Mesenchymal stem cell (in vitro differentiated cells and primary cell): ENCODE measurements around the gene HNF4A.

Source experiments
- DNase-seq: peaks from one replicate; pipeline ENCODE4 v3.0.0-alpha.2; 2013
- H2AFZ ChIP-seq: one replicate; pipeline ENCODE4 v1.6.1; 2013; ENCODE audit warnings: low read depth, mild to moderate bottlenecking, control low read depth, inconsistent platforms, low read length, moderate library complexity
- H2AK5ac ChIP-seq: 2 replicates; pipeline ENCODE4 v1.6.1; 2013; ENCODE audit warnings: low read length, moderate library complexity, mild to moderate bottlenecking, inconsistent platforms; ENCODE audit not compliant: severe bottlenecking
- H2BK120ac ChIP-seq: one replicate; pipeline ENCODE4 v1.6.1; 2013; ENCODE audit warnings: low read depth, mild to moderate bottlenecking, inconsistent platforms, low read length, moderate library complexity
- H2BK12ac ChIP-seq, 2 experiments: one replicate each; pipeline ENCODE4 v1.6.1; 2013; ENCODE audit warnings: inconsistent platforms in 2 of 2, low read length in 2 of 2, mild to moderate bottlenecking in 2 of 2, moderate library complexity in 2 of 2, control low read depth in 1 of 2
- H2BK15ac ChIP-seq: one replicate; pipeline ENCODE4 v1.6.1; 2013; ENCODE audit warnings: mild to moderate bottlenecking, low read depth, inconsistent platforms; ENCODE audit not compliant: poor library complexity, severe bottlenecking
- H2BK5ac ChIP-seq: 2 replicates; pipeline ENCODE4 v1.6.1; 2013; ENCODE audit warnings: low read depth, mild to moderate bottlenecking, low read length, control low read depth, inconsistent platforms; ENCODE audit not compliant: poor library complexity, severe bottlenecking
- H3K14ac ChIP-seq, 2 experiments: one replicate each; pipeline ENCODE4 v1.6.1; 2013; ENCODE audit warnings: inconsistent platforms in 2 of 2, low read length in 2 of 2, control low read depth in 1 of 2, mild to moderate bottlenecking in 1 of 2, moderate library complexity in 1 of 2
- H3K18ac ChIP-seq, 2 experiments: one replicate each; pipeline ENCODE4 v1.6.1; 2013; ENCODE audit warnings: inconsistent platforms in 2 of 2, low read length in 2 of 2, control low read depth in 1 of 2, low read depth in 1 of 2, mild to moderate bottlenecking in 1 of 2
- H3K23ac ChIP-seq, 2 experiments: one replicate each; pipeline ENCODE4 v1.6.1; 2013; ENCODE audit warnings: inconsistent platforms in 2 of 2, low read length in 2 of 2, mild to moderate bottlenecking in 2 of 2, moderate library complexity in 2 of 2, control low read depth in 1 of 2
- H3K27ac ChIP-seq: 2 replicates; pipeline ENCODE4 v1.5.1; 2013; ENCODE audit warnings: mild to moderate bottlenecking, moderate library complexity, low read length, control low read depth, inconsistent platforms; ENCODE audit not compliant: poor library complexity, severe bottlenecking
- H3K27me3 ChIP-seq, 2 experiments: 2 replicates each; pipeline versions ENCODE4 v1.6.1 to v1.7.0; 2013; ENCODE audit warnings: low read length in 2 of 2, mild to moderate bottlenecking in 2 of 2, moderate library complexity in 2 of 2, control low read depth in 1 of 2, inconsistent platforms in 1 of 2; ENCODE audit not compliant: control insufficient read depth in 1 of 2, insufficient read depth in 1 of 2
- H3K36me3 ChIP-seq, 2 experiments: 2 replicates each; pipeline versions ENCODE4 v1.6.1 to v1.7.0; 2013; ENCODE audit warnings: low read length in 2 of 2, control low read depth in 1 of 2, inconsistent platforms in 1 of 2, low read depth in 1 of 2, mild to moderate bottlenecking in 1 of 2; ENCODE audit not compliant: insufficient read depth in 2 of 2, control insufficient read depth in 1 of 2
- H3K4ac ChIP-seq, 2 experiments: one replicate each; pipeline ENCODE4 v1.6.1; 2013; ENCODE audit warnings: inconsistent platforms in 2 of 2, low read length in 2 of 2, mild to moderate bottlenecking in 2 of 2, moderate library complexity in 2 of 2, control low read depth in 1 of 2, low read depth in 1 of 2
- H3K4me1 ChIP-seq: 2 replicates; pipeline ENCODE4 v1.6.1; 2013; ENCODE audit warnings: low read depth, low read length, control low read depth; ENCODE audit not compliant: control insufficient read depth, insufficient read depth
- H3K4me2 ChIP-seq: 2 replicates; pipeline ENCODE4 v1.6.1; 2013; ENCODE audit warnings: low read length, mild to moderate bottlenecking, inconsistent platforms; ENCODE audit not compliant: poor library complexity, severe bottlenecking
- H3K4me3 ChIP-seq, 2 experiments: 2 replicates each; pipeline versions ENCODE4 v1.5.1 to v1.7.0; 2013; ENCODE audit warnings: low read length in 2 of 2, mild to moderate bottlenecking in 2 of 2, control low read depth in 1 of 2, low read depth in 1 of 2; ENCODE audit not compliant: insufficient read depth in 1 of 2
- H3K79me1 ChIP-seq: replicated peaks from 2 replicates; pipeline ENCODE4 v1.6.1; 2013; ENCODE audit warnings: mild to moderate bottlenecking, control low read depth, low read length, inconsistent platforms; ENCODE audit not compliant: poor library complexity, severe bottlenecking
- H3K9ac ChIP-seq: 2 replicates; pipeline ENCODE4 v1.7.0; 2013; ENCODE audit warnings: mild to moderate bottlenecking, low read length, moderate library complexity
- H3K9me3 ChIP-seq: 2 replicates; pipeline ENCODE4 v1.7.0; 2013; ENCODE audit warnings: mild to moderate bottlenecking, low read length; ENCODE audit not compliant: control insufficient read depth
- H4K8ac ChIP-seq: one replicate; pipeline ENCODE4 v1.6.1; 2013; ENCODE audit warnings: inconsistent platforms, mild to moderate bottlenecking, low read length, moderate library complexity
- H4K91ac ChIP-seq: one replicate; pipeline ENCODE4 v1.6.1; 2013; ENCODE audit warnings: mild to moderate bottlenecking, low read length, inconsistent platforms
- WGBS: methylation state at CpG from one replicate; pipeline ENCODE4 v1.1.7; 2013; ENCODE audit warnings: mixed read lengths; 5-methylcytosine and 5-hydroxymethylcytosine counted together

HNF4A gene

DNA sequence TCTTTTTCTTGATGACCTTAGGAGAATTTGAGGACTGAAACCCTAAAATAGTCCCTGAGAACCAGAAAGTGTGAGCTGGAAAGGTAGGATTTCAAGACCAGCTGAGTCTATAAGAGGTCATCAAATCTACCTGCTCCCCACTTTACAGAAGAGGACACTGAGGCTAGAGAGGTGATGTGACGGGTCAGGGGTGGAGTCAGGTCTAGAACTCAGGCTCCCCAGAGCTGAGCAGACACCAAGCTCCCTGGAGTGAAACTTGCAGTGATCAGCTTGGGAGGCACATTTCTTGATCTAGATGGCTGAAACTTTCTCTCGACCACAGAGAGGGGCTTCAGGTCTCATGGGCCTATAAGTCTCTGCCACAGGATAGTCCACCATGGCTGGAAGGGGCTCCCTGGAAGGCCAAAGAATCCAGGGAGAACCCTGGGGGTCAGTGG is 55.1 kb downstream of the HNF4A start:
- 85% methylated on average over 2 of the region's 2 CpGs for WGBS
- no peak overlapping the region for H2BK5ac ChIP-seq

DNA sequence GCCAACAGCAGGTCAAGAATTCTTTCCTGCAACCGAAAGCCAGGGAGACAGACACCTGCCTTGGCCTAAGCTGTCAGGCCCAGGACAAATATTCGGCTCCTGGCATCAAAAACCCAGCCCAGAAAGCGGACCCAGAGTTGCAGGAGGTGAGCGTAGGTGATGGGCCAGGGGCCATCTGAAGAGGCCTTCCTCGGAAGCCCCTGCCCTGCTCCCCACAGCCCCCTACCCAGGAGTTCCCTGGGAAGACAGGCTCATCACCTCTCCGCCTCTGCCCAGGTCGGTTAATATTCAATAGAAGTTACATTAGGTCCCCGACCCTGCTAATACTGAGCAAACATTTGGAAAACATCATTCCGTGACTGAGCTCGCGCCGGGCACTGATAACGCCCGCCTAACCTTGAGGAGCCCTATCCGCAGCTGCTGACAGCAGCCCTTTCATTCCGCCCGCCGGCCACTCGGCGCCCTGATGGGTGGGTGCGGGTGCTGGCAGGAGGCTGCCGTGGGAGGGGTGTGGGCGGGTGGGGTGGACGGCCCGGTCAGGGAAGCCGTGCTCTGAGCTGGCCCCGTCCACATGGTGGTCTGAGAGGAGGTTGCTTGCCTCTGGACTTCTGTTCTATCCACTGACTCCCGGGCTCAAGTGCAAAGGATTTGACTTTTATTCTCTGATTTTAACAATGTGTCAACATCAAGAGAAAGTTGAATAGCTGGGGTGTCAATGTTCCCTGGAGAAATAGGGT is 55.7 kb downstream of the HNF4A start:
- no peak overlapping the region for H3K27ac ChIP-seq
- no peak overlapping the region for H3K23ac ChIP-seq
- no peak overlapping the region for H3K18ac ChIP-seq
- no peaks in the 10 kb centered on the region for H3K36me3 ChIP-seq
- peaks cover 39 to 68% of the 10 kb centered on the region in 2 experiments for H3K27me3 ChIP-seq
- H3K9me3 ChIP-seq: no peaks in the 10 kb centered on the region
- H3K4me3 ChIP-seq: no peak overlapping the region
- H2AK5ac ChIP-seq: no peak overlapping the region
- H4K91ac ChIP-seq: no peak overlapping the region
- peaks cover 3% of the 10 kb centered on the region for H3K4me1 ChIP-seq
- H2BK120ac ChIP-seq: no peak overlapping the region
- no peak overlapping the region for H2BK12ac ChIP-seq
- H3K4me2 ChIP-seq: no peak overlapping the region
- no peak overlapping the region for H2BK5ac ChIP-seq
- DNase-seq: no peak
- no peak overlapping the region for H4K8ac ChIP-seq
- H2AFZ ChIP-seq: no peak overlapping the region
- H3K9ac ChIP-seq: no peak overlapping the region
- no peak overlapping the region for H2BK15ac ChIP-seq
- no peaks in the 10 kb centered on the region for H3K79me1 ChIP-seq
- H3K4ac ChIP-seq: no peak overlapping the region
- H3K14ac ChIP-seq: no peak overlapping the region
- 89% methylated on average over 27 of the region's 28 CpGs for WGBS

More for the DNA sequence above, 55.1 kb downstream of the HNF4A start:
- Histone ChIP-seq H3K14ac (no peak overlapping the region), H3K9ac (no peak overlapping the region), H4K91ac (no peak overlapping the region), H3K4me3 (no peak overlapping the region), H3K27ac (no peak overlapping the region), H2BK15ac (no peak overlapping the region), H3K4me1 (peaks cover 3% of the 10 kb centered on the region), H2BK120ac (no peak overlapping the region), H2AK5ac (no peak overlapping the region), H3K4me2 (no peak overlapping the region), H2BK12ac (no peak overlapping the region), H3K79me1 (no peaks in the 10 kb centered on the region), H3K9me3 (no peaks in the 10 kb centered on the region), H4K8ac (no peak overlapping the region), H3K36me3 (no peaks in the 10 kb centered on the region), H3K23ac (no peak overlapping the region), H2AFZ (no peak overlapping the region), H3K27me3 (peaks cover 37 to 67% of the 10 kb centered on the region in 2 experiments), H3K4ac (no peak overlapping the region), H3K18ac (no peak overlapping the region)
- DNase-seq: no peak

DNA sequence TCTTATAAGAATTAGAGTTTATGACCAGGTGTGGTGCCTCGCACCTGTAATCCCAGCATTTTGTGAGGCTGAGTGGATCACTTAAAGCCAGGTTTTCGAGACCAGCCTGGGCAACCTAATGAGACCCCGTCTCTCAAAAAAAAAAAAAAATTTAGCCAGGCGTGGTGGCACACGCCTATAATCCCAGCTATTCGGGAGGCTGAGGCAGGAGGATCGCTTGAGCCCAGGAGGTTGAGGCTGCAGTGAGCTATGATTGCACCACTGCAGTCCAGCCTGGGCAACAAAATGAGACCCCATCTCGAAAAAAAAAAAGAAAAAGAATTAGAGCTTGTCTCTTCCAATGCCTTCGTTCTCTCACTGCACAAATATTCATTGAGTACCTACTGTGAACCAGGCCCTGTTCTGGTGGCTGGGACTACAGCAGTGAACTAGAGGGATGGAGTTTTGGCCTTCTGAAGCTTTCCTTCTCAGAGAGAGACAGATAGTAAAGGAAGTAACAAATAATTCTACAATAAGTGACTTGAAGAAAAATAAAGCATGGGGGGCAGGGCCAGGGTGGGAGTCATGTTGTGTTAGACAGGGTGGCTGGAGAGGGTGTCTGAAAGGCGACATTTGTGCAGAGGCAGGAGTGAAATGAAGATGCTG is 56.4 kb downstream of the HNF4A start:
- DNase-seq: no peak
- Histone ChIP-seq H2BK15ac (no peak overlapping the region), H3K79me1 (no peaks in the 10 kb centered on the region), H2BK12ac (no peak overlapping the region), H3K4ac (no peak overlapping the region), H3K27ac (no peak overlapping the region), H4K8ac (no peak overlapping the region), H3K27me3 (peaks cover 45 to 68% of the 10 kb centered on the region in 2 experiments), H2BK120ac (no peak overlapping the region), H4K91ac (no peak overlapping the region), H3K9me3 (no peaks in the 10 kb centered on the region), H3K4me3 (no peak overlapping the region), H2BK5ac (no peak overlapping the region), H3K14ac (no peak overlapping the region), H3K9ac (no peak overlapping the region), H3K4me1 (peaks cover 3% of the 10 kb centered on the region), H3K4me2 (no peak overlapping the region), H3K23ac (no peak overlapping the region), H3K18ac (no peak overlapping the region), H2AFZ (no peak overlapping the region), H3K36me3 (no peaks in the 10 kb centered on the region), H2AK5ac (no peak overlapping the region)
- WGBS: 84% methylated on average over 8 of the region's 10 CpGs

DNA sequence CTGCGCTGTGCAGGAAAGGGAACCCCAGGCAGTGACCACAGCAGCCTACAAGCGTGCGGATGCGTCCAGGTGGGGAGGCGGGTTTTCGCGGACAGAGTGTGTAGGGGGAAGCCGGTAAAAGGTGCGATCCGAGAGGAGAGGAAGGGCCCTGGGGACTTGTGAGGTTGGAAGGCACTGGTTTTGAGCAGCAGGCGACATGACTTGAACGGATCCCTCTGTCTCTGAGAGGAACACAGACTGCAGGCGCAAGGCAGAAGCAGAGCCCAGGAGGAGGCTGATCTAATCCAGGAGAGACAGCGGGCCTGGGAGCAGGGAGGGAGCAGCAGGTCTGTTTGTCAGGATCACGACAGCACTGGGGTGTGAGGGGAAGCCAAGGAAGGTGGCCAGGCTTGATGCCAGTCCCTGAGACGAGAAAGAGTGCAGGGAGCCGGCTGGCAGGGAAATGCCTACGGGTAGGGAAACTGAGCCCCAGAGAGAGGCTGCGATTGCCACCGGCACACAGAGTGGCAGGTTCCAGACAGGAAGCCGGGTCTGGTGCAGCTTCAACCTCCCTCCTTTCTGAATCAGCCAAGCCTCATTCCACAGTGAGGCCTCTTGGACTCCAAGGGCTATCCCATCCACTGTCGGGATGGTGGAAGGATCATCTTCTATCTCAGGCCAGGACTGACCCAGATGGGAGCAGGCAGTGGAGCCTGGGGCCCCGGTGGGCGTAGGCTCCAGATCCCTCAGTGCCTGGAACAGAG is 57.1 kb downstream of the HNF4A start:
- Histone ChIP-seq H4K91ac (no peak overlapping the region), H3K36me3 (no peaks in the 10 kb centered on the region), H3K27me3 (peaks cover 51 to 69% of the 10 kb centered on the region in 2 experiments), H2BK15ac (no peak overlapping the region), H4K8ac (no peak overlapping the region), H3K4me1 (peaks cover under 1% of the 10 kb centered on the region), H3K4ac (no peak overlapping the region), H2AFZ (no peak overlapping the region), H2AK5ac (no peak overlapping the region), H3K4me2 (no peak overlapping the region), H3K18ac (no peak overlapping the region), H3K4me3 (no peak overlapping the region), H3K9me3 (no peaks in the 10 kb centered on the region), H3K9ac (no peak overlapping the region), H3K79me1 (no peaks in the 10 kb centered on the region), H2BK12ac (no peak overlapping the region), H2BK5ac (no peak overlapping the region), H3K23ac (no peak overlapping the region), H3K27ac (no peak overlapping the region), H2BK120ac (no peak overlapping the region), H3K14ac (no peak overlapping the region)
- DNase-seq: no peak
- WGBS: 82% methylated on average over 24 of the region's 24 CpGs
